OCI-LY3 (cell line): ENCODE measurements around the gene FRG2C.

ENCODE experiments used
- EZH2phosphoT487 ChIP-seq: fragments of 200-600 bp; shearing (Covaris generic); IDR thresholded peaks from 2 replicates; pipeline ENCODE4 v1.6.1; 2018; ENCODE audit warnings: antibody characterized with exemption, mixed run types, low read depth
- TF ChIP-seq, protein P1 (sequence below): fragments of 200-600, 300-600 bp; sonication (generic); IDR thresholded peaks from 2 replicates; pipeline ENCODE4 v1.5.1; 2014; ENCODE audit warnings: antibody characterized with exemption, low read length, low read depth

DNA sequence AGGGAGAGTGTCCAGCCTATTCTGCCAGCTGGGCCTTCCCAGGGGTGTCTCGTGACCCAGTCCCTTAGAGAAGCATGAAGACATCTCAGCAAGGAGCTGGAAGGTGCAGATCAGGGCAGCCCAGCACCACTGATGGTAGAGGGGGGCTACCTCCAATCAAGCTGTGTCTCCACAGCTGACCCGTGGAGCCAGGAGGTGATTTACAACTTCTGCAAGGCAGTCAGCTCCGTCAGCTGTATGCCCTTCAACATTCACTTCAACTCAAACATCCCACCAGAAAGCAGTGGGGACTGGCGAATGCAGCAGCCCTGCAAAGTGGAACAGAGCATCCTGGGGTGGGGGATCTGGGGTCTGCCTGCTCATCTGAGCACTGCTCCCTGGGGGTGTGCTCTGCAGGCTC lies 32.6 kb upstream of the FRG2C start:
- TF ChIP-seq, protein P1, sequence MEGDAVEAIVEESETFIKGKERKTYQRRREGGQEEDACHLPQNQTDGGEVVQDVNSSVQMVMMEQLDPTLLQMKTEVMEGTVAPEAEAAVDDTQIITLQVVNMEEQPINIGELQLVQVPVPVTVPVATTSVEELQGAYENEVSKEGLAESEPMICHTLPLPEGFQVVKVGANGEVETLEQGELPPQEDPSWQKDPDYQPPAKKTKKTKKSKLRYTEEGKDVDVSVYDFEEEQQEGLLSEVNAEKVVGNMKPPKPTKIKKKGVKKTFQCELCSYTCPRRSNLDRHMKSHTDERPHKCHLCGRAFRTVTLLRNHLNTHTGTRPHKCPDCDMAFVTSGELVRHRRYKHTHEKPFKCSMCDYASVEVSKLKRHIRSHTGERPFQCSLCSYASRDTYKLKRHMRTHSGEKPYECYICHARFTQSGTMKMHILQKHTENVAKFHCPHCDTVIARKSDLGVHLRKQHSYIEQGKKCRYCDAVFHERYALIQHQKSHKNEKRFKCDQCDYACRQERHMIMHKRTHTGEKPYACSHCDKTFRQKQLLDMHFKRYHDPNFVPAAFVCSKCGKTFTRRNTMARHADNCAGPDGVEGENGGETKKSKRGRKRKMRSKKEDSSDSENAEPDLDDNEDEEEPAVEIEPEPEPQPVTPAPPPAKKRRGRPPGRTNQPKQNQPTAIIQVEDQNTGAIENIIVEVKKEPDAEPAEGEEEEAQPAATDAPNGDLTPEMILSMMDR, result no peak
- no peak for TF ChIP-seq EZH2phosphoT487
